K562 (cell line): Measurements from ENCODE around the gene AMZ2.

ENCODE experiments used
- BRF1 ChIP-seq: IDR thresholded peaks from 3 replicates; pipeline ENCODE4 v1.6.1; 2011; ENCODE audit warnings: borderline replicate concordance, mild to moderate bottlenecking; ENCODE audit not compliant: insufficient read length; ENCODE audit errors: extremely low read depth
- CHD4 ChIP-seq: fragments of 200-600 bp; sonication (generic); IDR thresholded peaks from 3 replicates; pipeline ENCODE4 v1.6.1; 2012; ENCODE audit warnings: low read depth, mild to moderate bottlenecking, mixed read lengths, low read length, inconsistent platforms; ENCODE audit not compliant: insufficient read depth, insufficient replicate concordance, poor library complexity, severe bottlenecking
- POLR2AphosphoS5 ChIP-seq: IDR thresholded peaks from 2 replicates; pipeline ENCODE4 v1.6.1; 2011; ENCODE audit warnings: mild to moderate bottlenecking, low read depth, low read length, moderate library complexity; ENCODE audit not compliant: control insufficient read depth, insufficient read depth
- PYGO2 ChIP-seq: fragments of 450-650 bp; IDR thresholded peaks from 2 replicates; pipeline ENCODE4 v1.6.1; 2016; ENCODE audit warnings: mild to moderate bottlenecking, missing genetic modification characterization, moderate library complexity, missing compliant biosample characterization
- SRSF1 ChIP-seq: fragments of 200-400 bp; formaldehyde crosslinking; IDR thresholded peaks from 2 replicates; pipeline ENCODE4 v1.6.1; 2017; ENCODE audit warnings: mild to moderate bottlenecking, low read depth, low read length, moderate library complexity
- XRCC4 ChIP-seq: IDR thresholded peaks from one replicate; pipeline ENCODE4 v1.6.1; 2011; ENCODE audit not compliant: insufficient read depth, insufficient read length; ENCODE audit errors: extremely low read depth
- ZNF644 ChIP-seq: fragments of 200-800 bp; sonication (Bioruptor generic); IDR thresholded peaks from 2 replicates; pipeline ENCODE4 v1.6.1; 2016; ENCODE audit warnings: low read depth, missing genetic modification characterization, missing compliant biosample characterization
- TF ChIP-seq, protein P1 (sequence below), 3 experiments: IDR thresholded peaks in 2 of 3; conservative IDR thresholded peaks in 1 of 3; 2 replicates each; pipeline ENCODE4 v1.5.1; 2011 to 2012; ENCODE audit warnings: low read length in 3 of 3, mild to moderate bottlenecking in 3 of 3, control low read depth in 2 of 3, improper control_type of control experiment in 1 of 3, inconsistent platforms in 1 of 3, low read depth in 1 of 3, mixed read lengths in 1 of 3, moderate library complexity in 1 of 3; ENCODE audit not compliant: insufficient read depth in 2 of 3
- TF ChIP-seq, protein P2 (sequence below): sonication (generic); formaldehyde crosslinking; IDR thresholded peaks from 2 replicates; pipeline ENCODE4 v1.8.1; 2023; ENCODE audit warnings: mild to moderate bottlenecking, missing genetic modification reagents

DNA sequence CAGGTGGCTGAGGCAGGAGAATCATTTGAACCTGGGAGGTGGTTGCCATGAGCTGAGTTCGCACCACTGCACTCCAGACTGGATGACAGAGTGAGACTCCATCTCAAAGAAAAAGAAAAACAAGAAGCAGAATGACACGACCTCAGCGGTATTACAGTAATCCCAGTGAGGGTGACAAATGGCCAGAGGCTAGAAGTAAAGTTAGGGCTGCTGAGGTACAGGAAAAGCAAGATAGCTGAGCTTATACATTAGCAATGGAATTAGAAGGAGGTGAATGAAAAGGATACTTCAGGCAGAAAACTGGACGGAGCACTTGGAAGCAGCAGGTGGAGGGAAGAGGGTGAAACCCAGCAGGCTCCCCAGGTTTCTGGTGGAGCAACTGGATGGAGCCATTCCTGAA lies 26.1 kb upstream of the AMZ2 start:
- no peak for TF ChIP-seq XRCC4
- TF ChIP-seq POLR2AphosphoS5: no peak
- no peak for TF ChIP-seq CHD4
- no peak for TF ChIP-seq PYGO2 (tag)
- TF ChIP-seq, protein P1, sequence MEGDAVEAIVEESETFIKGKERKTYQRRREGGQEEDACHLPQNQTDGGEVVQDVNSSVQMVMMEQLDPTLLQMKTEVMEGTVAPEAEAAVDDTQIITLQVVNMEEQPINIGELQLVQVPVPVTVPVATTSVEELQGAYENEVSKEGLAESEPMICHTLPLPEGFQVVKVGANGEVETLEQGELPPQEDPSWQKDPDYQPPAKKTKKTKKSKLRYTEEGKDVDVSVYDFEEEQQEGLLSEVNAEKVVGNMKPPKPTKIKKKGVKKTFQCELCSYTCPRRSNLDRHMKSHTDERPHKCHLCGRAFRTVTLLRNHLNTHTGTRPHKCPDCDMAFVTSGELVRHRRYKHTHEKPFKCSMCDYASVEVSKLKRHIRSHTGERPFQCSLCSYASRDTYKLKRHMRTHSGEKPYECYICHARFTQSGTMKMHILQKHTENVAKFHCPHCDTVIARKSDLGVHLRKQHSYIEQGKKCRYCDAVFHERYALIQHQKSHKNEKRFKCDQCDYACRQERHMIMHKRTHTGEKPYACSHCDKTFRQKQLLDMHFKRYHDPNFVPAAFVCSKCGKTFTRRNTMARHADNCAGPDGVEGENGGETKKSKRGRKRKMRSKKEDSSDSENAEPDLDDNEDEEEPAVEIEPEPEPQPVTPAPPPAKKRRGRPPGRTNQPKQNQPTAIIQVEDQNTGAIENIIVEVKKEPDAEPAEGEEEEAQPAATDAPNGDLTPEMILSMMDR (IDR thresholded peaks at IDR 0.05 in 2 of 3, conservative IDR thresholded peaks at IDR 0.05 in 1 of 3; ENCODE audit: insufficient read depth in 2 of 3, low read depth in 1 of 3, low read length in 3 of 3): no peak
- no peak for TF ChIP-seq SRSF1
- TF ChIP-seq ZNF644 (tag): no peak
- TF ChIP-seq, protein P2, sequence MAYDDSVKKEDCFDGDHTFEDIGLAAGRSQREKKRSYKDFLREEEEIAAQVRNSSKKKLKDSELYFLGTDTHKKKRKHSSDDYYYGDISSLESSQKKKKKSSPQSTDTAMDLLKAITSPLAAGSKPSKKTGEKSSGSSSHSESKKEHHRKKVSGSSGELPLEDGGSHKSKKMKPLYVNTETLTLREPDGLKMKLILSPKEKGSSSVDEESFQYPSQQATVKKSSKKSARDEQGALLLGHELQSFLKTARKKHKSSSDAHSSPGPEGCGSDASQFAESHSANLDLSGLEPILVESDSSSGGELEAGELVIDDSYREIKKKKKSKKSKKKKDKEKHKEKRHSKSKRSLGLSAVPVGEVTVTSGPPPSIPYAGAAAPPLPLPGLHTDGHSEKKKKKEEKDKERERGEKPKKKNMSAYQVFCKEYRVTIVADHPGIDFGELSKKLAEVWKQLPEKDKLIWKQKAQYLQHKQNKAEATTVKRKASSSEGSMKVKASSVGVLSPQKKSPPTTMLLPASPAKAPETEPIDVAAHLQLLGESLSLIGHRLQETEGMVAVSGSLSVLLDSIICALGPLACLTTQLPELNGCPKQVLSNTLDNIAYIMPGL (CRISPR knock-in tag): no peak
- no peak for TF ChIP-seq BRF1
